PFSK-1 (cell line): Measurements from ENCODE around the gene EPAS1.

ENCODE experiments used
- POLR2AphosphoS5 ChIP-seq: IDR thresholded peaks from 2 replicates; pipeline ENCODE4 v1.6.1; 2012; ENCODE audit warnings: low read depth, mild to moderate bottlenecking, control low read depth, low read length, moderate library complexity
- TAF1 ChIP-seq: IDR thresholded peaks from 2 replicates; pipeline ENCODE4 v1.6.1; 2012; ENCODE audit warnings: low read length, control low read depth, borderline replicate concordance; ENCODE audit not compliant: insufficient read depth

GRCh38 chr2:46319711-46320110 lies 22.5 kb downstream of the EPAS1 start:
- TF ChIP-seq POLR2AphosphoS5: no peak
- no peak for TF ChIP-seq TAF1
